Measurements from ENCODE around the gene IQGAP1.
"Not testable (repeated sequence)": the region's sequence is repeated elsewhere in the genome, so short reads cannot be mapped to it uniquely, and the experiment has no call there.

IQGAP1 gene

DNA sequence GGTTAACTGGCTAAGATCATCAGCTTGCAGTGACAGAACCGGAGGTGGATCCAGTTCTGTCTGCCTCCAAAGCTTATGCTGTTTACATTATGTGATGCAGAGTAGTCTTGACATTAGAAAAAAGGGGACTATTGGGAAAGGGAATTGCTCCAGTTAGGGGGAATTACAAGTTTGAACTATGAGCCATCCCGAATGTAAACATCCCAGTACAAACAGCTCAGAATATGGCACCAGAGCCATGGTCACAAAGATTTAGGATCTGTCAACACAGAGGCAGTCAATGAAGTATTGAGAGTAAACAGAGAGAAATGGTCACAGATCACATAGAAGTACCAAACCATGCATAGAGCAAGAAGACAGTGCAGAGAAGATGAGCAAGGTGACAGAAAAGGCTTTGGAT lies 101.9 kb downstream of the IQGAP1 start:
- DNase-seq = no peak

DNA sequence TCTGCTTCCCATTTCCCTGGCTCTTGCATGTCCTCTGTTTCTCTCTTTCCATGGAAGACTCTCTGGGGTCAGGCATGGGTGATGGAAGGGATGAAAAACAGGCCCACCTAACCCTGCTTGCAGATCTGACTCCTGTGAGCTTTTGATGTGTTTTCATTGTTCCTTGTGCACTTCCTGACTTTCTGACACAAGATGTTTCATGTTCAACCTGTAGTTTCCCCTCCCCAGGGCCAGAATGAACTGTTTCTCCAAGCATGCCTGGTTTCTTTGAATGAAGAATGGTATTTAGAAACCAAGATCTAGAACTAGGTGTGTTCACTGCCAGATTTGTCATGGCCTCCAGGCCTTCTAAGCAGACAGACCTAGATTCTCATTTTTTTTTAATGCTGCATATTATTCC lies 105.6 kb downstream of the IQGAP1 start:
- DNase-seq = no peak

DNA sequence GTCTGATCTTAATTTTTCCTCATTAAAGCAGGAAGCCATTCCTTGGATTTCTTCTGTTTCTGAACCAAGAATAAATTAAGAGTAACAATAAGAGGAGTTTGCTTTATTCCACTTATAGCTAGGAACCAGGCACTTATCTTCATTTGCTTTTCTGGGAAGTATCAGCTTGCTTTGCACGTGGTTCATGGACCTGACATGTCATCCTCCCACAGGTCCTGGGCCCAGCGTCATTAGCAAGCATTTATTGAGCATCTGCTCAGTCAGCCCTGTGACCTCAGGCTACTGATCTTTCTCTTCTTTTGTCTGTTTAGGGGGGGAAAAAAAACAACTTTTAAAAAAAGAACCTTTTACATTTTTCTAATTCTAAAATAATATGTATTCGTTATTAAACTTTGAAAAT lies 107.0 kb downstream of the IQGAP1 start:
- DNase-seq = no peak

DNA sequence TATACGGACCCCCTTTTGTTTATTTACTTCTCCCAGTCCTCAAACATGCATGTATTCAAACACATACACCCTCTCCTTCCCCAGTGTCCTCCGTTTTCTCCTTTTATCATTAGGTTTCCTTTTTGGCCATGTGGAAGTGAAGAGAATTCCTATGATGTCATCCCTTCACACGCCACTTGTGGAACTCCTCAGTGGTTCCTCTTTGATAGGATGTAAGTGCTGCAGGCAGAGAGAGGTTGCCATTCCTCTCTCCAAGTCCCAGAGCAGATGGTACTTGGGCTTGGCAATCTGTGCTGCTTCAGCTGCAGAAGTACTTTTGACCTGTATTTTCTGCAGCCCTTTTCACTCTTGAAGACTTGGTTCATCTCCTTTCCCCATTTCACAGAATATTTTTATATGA lies 108.7 kb downstream of the IQGAP1 start:
- DNase-seq = no peak

DNA sequence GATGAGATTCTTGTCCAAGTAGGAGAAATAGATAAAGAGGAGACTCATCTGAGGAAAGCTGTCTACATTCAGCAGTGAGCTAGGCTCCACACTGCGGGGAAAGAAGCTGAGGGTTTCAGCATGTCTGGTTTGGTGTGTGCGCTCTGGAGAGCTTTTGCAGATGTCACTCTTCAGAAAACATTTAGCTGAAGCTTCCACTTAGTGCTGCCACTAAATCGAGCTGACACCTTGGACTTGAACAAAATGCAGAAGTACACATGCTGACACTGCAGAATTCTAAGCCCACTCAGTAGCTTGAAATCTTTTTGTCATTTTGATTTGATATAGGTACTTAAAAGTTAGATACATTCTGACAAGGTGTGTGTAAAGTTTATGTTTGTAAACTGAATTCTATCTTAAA lies 109.3 kb downstream of the IQGAP1 start:
- DNase-seq = no peak

DNA sequence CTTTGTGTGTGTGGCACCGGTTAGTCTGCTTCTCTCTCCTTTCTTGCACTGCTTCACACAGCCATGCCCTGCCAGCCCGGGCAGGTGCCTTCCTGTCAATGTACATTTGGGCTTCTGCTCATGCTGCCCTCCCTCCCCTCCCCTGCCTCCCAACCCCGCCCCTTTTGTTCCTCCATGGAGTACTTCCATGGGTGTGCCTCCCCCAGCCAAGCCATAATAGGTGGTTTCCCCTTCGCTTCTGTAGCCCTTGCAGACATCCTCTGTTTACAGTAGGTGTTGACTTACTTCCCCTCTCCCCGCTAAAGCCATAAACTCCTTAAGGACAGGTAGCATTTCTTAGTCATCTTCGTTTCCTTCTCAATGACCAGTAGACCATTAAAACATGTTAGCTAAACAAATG lies 109.9 kb downstream of the IQGAP1 start:
- DNase-seq = peak; percentile 6 to 20

DNA sequence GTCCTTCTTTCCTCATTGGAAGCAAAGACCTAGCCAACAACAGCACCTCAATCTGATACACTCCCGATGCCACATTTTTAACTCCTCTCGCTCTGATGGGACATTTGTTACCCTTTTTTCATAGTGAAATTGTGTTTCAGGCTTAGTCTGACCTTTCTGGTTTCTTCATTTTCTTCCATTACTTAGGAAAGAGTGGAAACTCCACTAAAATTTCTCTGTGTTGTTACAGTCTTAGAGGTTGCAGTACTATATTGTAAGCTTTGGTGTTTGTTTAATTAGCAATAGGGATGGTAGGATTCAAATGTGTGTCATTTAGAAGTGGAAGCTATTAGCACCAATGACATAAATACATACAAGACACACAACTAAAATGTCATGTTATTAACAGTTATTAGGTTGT lies 112.1 kb downstream of the IQGAP1 start:
- no peak for DNase-seq

DNA sequence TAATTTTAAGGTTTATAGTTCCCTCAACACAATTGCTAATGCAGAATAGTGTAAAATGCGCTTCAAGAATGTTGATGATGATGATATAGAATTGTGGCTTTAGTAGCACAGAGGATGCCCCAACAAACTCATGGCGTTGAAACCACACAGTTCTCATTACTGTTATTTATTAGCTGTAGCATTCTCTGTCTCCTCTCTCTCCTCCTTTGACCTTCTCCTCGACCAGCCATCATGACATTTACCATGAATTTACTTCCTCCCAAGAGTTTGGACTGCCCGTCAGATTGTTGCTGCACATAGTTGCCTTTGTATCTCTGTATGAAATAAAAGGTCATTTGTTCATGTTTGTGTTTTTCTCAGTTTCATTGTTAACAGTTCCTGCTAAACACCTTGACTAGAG lies 113.9 kb downstream of the IQGAP1 start:
- no peak for DNase-seq

DNA sequence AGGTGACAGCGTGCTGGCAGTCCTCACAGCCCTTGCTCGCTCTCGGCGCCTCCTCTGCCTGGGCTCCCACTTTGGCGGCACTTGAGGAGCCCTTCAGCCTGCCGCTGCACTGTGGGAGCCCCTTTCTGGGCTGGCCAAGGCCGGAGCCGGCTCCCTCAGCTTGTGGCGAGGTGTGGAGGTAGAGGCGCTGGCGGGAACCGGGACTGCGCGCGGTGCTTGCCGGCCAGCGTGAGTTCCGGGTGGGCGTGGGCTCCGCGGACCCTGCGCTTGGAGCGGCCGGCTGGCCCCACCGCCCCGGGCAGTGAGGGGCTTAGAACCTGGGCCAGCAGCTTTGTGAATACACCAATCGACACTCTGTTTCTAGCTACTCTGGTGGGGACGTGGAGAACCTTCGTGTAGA lies 122.7 kb downstream of the IQGAP1 start:
- DNase-seq = not testable (repeated sequence)

DNA sequence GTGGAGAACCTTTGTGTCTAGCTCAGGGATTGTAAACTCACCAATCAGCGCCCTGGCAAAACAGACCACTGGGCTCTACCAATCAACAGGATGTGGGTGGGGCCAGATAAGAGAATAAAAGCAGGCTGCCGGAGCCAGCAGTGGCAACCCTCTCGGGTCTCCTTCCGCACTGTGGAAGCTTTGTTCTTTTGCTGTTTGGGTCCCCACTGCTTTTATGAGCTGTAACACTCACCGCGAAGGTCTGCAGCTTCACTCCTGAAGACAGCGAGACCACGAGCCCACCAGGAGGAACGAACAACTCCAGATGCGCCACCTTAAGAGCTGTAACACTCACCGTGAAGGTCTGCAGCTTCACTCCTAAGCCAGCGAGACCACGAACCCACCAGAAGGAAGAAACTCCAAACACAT lies 123.2 kb downstream of the IQGAP1 start:
- DNase-seq = not testable (repeated sequence)

DNA sequence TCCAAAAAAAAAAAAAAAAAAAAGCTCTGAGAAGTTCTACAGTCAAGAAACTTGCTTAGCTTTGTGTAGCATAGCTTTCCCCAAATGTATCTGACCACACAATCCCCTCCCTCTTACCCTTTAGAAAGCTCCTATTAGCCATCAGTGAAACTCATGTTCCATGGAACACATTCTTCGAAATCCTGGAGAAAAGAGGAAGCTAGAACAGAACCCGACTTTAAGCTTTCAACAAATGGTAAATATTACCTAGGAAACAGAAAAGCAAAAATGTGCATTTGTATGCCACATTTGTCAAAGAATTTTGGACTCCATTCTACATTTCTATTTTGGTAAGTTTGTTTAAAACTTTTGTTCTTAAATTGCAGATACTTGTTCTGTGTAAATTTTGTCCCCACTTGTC lies 124.2 kb downstream of the IQGAP1 start:
- DNase-seq = no peak

DNA sequence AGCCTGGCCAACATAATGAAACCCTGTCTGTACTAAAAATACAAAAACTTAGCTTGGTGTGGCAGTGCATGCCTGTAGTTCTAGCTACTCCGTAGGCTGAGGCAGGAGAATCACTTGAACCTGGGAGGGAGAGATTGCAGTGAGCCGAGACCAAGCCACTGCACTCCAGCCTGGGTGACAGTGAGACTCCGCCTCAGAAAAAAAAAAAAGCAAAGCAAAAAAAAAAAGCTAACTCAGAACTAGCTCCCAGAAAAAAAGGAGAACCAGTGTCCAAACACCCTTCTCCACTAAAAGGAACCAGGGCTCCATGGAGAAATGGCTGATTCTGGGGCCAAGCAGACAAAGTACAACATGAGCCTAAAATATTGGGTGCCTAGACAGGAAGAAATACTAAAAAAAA lies 124.9 kb downstream of the IQGAP1 start:
- no peak for DNase-seq

DNA sequence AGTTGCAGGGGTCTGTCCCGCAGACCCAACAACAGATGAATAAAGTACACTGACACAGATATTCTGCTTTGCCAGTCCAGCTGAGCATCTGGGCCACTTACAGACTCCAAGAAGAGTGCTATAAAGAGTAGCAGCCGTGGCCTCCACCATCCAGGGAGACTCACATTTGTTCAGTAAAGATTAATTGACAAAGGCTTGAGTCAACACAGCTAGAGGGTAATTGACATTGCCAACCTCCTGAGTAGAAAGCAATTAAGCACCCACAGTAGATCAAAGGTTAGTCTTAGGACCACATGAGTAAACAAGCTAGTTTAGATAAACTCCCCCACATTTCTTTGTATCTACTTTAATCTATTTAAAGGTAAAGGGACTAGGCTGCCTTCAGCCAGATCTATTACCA lies 125.4 kb downstream of the IQGAP1 start:
- DNase-seq = no peak

DNA sequence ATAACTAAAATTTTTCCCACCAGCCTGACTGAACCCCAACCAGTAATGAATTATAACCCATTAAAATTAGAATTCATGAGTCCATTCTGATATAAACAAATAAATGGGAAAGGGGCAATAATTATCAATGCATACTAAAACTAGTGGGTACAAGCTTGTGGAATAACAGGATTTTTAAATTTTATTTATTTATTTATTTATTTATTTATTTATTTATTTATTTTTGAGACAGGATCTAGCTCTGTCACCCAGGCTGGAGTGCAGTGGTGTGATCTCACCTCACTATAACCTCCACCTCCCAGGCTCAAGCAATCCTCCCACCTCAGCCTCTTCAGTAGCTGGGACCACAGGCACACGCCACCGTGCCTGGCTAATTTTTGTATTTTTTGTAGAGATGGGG lies 125.9 kb downstream of the IQGAP1 start:
- DNase-seq = not testable (repeated sequence)

DNA sequence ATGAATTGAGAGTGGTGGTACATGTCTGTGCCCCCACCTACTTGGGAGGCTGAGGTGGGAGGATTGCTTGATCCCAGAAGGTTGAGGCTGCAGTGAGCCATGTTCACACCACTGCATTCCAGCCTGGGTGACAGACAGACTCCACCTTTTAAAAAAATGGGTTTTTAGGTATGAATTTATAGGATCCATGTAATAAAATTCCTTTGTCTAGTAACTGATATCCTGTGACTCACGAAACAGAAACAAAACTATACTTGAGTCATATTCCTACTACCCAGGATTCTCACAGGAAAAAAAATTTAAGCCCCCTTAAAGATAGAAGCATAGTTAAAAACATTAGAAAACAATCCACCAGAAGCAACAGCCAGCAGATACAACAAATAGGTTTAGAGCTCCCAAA lies 131.6 kb downstream of the IQGAP1 start:
- no peak for DNase-seq

DNA sequence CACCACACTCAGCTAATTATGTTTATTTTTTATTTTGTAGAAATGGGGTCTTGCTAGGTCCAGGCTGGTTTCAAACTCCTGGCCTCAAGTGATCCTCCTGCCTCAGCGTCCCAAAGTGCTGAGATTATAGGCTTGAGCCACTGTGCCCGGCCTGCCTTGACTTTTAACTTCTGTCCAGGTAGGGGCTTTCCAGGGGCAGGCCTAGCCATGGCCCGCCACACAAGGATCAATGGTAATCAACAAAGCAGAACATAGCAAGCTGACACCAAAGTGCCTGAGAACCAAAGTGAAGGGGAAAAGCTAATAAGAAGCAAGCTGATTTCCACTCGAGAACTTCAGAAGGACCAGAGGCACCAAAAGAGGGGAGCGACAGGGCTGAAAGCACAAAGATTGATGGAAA lies 132.3 kb downstream of the IQGAP1 start:
- no peak for DNase-seq

DNA sequence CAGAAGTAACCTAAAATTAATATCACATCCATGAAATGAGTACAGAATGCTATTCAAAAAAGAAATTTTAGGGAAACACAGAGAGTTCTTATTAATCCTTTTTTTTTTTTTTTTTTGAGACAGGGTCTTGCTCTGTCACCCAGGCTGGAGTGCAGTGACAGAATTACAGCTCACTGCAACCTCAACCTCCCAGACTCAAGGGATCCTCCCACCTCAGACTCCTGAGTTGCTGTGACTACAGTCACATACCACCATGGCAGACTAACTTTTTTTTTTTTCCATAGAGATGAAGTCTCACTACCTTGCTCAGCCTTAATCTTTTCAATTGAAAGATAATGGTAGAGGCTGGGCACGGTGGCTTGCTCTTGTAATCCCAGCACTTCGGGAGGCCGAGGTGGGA lies 135.3 kb downstream of the IQGAP1 start:
- no peak for DNase-seq

DNA sequence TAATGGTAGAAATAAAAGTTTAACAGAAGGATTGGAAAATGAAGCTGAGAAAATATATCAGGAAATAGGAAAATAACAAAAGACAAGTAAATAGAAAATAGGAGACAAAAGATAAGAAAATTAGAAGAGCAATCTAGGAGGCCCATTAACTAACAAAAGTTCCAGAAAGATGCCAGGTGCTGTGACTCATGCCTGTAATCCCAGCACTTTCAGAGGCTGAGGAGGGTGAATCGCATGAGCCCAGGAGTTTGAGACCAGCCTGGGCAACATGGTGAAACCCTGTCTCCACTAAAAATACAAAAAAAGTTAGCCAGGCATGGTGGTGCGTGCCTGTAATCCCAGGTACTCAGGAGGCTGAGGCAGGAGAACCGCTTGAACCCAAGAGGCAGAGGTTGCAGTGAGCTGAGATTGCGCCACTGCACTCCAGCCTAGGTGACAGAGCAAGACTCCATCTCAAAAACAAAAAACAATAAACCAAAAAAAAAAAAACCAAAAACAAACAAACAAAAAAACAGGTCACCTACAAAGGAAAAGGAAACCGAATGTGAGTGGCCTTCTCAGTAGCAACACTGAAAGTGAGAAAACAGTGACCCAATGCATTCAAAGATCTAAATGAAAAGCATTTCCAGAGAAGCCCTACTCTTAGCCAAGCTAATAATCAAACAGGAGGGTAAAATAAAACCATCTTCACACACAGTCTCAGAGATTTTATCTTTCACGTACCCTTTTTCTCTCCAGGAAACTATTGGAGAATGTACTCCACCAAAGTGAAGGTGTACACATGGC lies 136.2 kb downstream of the IQGAP1 start:
- DNase-seq = not testable (repeated sequence)

DNA sequence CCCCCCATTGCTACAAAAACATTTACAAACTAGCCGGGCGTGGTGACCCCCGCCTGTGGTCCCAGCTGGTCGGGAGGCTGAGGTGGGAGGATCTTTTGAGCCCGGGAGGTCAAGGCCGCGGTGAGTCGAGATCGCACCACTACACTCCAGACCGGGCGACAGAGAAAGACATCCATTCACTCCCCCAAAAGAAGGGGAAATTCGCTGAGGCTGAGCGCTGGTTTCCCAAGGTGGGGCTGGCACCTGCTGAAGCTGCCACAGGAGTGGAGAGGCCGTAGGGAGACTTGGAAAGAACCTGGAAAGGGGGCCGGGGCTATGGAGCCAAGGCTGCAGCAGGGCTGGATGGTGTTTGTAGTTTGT lies 140.9 kb downstream of the IQGAP1 start:
- DNase-seq = no peak

DNA sequence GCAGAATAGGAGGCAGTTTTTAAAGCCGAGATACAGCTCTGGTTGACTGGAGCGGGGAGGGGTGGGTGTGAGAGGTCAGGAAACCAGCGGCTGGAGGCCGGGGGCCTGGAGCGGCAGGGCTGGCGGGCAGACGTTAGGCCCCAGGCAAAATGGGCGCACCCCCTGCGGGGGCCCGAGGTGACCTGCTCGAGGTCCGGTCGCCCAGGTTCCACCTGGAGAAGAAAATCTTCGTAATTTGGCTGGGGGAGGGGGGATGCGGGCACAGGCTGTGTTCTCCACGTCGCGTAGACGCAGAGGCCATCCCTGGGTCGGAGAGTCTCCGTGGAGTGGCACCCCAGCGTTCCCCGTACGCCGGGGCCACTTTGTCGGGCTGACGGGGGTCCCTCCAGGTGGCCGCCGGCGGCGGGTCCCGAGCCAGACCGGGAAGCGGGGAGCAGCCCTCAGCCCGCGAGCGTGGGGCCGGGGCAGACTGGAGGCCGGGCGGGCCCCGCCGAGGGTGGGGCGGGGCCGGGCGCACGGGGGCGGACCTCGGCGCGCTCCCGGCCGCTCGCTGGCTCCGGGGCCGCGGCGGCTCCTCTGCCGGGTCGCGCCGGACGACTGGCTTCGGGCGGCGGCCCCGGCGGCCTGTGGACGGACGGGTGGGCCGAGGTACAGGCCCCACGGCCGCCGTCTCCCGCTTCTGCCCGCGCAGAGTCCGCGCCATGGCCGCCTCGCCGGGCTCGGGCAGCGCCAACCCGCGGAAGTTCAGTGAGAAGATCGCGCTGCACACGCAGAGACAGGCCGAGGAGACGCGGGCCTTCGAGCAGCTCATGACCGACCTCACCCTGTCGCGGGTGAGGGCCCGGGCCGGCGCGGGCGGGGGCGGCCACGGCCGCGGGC lies 141.6 kb downstream of the IQGAP1 start, which contains the start of gene CRTC3:
TSS of gene CRTC3 (plus strand) at position 553 of the 879 bp plus-strand sequence. CDS start at position 702, 149 bp downstream.
- no peak for DNase-seq

DNA sequence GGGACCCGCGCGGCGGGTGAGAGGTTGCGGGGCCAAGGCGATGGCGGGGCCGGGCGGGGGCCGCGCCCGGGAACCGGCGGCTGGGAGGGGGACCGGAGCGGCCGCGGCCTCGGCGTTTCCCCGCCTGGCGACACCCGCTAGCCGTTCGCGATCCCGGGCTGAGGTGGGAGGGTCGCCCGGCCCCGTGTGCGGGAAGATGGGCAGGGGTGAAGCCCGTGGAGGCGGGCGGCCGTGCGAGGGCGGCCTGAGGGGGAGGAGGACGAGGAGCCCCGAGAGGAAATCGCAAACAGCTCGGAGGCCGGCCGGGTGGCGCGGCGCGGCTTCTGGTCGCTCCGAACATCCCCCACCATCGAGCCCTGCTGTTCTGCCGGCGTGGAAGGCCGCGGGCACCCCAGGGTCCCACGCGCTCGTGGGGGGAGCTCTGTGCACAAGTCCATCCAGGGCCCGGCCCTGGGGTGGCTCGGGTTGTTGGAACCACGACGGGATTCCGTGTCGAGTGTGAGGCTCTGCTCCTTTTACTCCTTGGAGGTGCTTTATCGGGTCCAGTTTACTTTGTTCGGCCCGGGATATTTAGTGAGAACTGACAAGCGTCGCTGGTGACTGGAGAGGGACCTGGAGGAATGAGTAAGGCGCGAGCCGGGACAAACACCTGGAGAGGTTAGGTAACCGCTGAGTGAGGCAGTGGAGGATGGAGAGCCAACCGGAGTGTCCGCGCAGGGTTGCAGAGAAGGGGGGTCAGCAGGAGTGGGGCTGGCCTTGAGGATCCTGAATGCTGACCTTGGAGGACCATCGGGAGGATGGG lies 142.4 kb downstream of the IQGAP1 start:
- no peak for DNase-seq

DNA sequence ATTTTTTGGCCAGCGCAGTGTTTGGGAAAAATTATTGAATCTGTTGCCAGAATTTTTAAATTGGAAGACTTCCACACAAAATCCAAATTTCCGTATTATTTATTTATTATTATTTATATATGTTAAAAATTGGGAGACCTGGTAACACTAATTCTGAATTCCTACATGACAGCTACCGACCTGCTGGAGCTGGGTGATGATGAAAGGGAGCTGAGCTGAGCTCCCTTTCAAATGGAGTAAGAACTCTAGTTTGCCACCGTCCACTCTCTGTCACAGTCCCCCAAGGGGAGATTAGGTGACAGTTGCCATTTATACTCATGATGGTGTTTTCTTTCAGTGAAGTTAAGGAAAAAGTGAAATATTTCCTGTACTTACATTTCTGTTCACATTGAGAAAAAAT lies 143.1 kb downstream of the IQGAP1 start:
- no peak for DNase-seq

DNA sequence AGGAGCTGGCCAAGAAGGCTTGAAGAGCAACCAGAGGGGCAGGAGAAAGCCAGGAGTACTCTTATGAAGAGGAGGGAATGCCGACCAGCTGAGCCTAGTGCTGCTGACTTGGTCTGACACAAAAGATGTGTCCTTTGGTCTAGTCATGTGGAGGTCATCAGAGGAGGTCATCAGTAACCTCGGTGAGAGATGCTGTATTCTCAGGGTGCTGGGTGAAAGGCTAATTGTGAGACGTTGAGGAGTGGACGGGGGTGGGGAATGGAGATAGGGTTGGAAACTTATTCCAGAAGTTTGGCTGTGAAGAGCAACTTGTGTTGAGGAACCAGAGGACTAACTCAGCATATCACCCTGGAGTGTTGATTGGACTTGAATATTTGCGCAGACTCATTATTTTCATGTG lies 147.2 kb downstream of the IQGAP1 start:
- DNase-seq = no peak
